NCI-H82 treated with DMSO at 0.1 percent for 48 hours (cell line): ENCODE results near the gene TCP10L.
"Not testable (repeated sequence)": the region's sequence is repeated elsewhere in the genome, so short reads cannot be mapped to it uniquely, and the experiment has no call there.

Experiments used
- DNase-seq: peaks from one replicate; lab custom pipeline; 2025; ENCODE audit not compliant: unreplicated experiment; lab: John Stamatoyannopoulos, UW

TCP10L gene

GRCh38 chr21:32558106-32558505, 27.2 kb downstream of the TCP10L start:
- no peak for DNase-seq

- DNase-seq, result no peak
Observed at GRCh38 chr21:32554832-32555638, 30.3 kb downstream of the TCP10L start.

- no peak for DNase-seq
Observed at GRCh38 chr21:32549886-32550285, 35.4 kb downstream of the TCP10L start.

- DNase-seq, result no peak
Observed at GRCh38 chr21:32549440-32549839, 35.9 kb downstream of the TCP10L start.

GRCh38 chr21:32548978-32549377, 36.3 kb downstream of the TCP10L start:
- DNase-seq, result no peak

- DNase-seq, result no peak
Observed at GRCh38 chr21:32547018-32547417, 38.3 kb downstream of the TCP10L start.

GRCh38 chr21:32545948-32546441, 39.3 kb downstream of the TCP10L start:
- no peak for DNase-seq

- DNase-seq, result no peak
Observed at GRCh38 chr21:32544697-32545096, 40.6 kb downstream of the TCP10L start.

- no peak for DNase-seq
Observed at GRCh38 chr21:32543975-32544374, 41.3 kb downstream of the TCP10L start.

- not testable (repeated sequence) for DNase-seq
Observed at GRCh38 chr21:32543056-32543455, 42.3 kb downstream of the TCP10L start.

GRCh38 chr21:32539378-32539777, 45.9 kb downstream of the TCP10L start:
- no peak for DNase-seq

- no peak for DNase-seq
Observed at GRCh38 chr21:32538147-32538792, 47.1 kb downstream of the TCP10L start.

- DNase-seq, result no peak
Observed at GRCh38 chr21:32537569-32537881, 47.8 kb downstream of the TCP10L start.

- no peak for DNase-seq
Observed at GRCh38 chr21:32535612-32536011, 49.7 kb downstream of the TCP10L start.

- DNase-seq, result no peak
Observed at GRCh38 chr21:32534113-32534512, 51.2 kb downstream of the TCP10L start.

- no peak for DNase-seq
Observed at GRCh38 chr21:32533611-32534010, 51.7 kb downstream of the TCP10L start.

GRCh38 chr21:32533053-32533452, 52.3 kb downstream of the TCP10L start:
- no peak for DNase-seq

- DNase-seq, result no peak
Observed at GRCh38 chr21:32532636-32533035, 52.7 kb downstream of the TCP10L start.

GRCh38 chr21:32531561-32531960, 53.8 kb downstream of the TCP10L start:
- not testable (repeated sequence) for DNase-seq

GRCh38 chr21:32530809-32531208, 54.5 kb downstream of the TCP10L start:
- not testable (repeated sequence) for DNase-seq

- DNase-seq, result no peak
Observed at GRCh38 chr21:32529679-32530078, 55.6 kb downstream of the TCP10L start.

GRCh38 chr21:32525282-32525681, 60.0 kb downstream of the TCP10L start:
- no peak for DNase-seq
